GM21526 (cell line): ENCODE measurements around the gene BCL2L12.
"Not testable (repeated sequence)": the region's sequence is repeated elsewhere in the genome, so short reads cannot be mapped to it uniquely, and the experiment has no call there.

ENCODE experiments used
- ATAC-seq: cut with Tn5 transposase; IDR thresholded peaks from one replicate; pipeline ENCODE4 v1.9.1; 2021; ENCODE audit warnings: moderate library complexity; ENCODE audit not compliant: unreplicated experiment, low FRiP score

Gene BCL2L12

GRCh38 chr19:49701271-49701786 lies 35.6 kb downstream of the BCL2L12 start:
- ATAC-seq: no peak

GRCh38 chr19:49704888-49705642 lies 39.3 kb downstream of the BCL2L12 start:
- no peak for ATAC-seq

- ATAC-seq: no peak
These were observed 40.2 kb downstream of the BCL2L12 start for GRCh38 chr19:49705919-49706318.

DNA sequence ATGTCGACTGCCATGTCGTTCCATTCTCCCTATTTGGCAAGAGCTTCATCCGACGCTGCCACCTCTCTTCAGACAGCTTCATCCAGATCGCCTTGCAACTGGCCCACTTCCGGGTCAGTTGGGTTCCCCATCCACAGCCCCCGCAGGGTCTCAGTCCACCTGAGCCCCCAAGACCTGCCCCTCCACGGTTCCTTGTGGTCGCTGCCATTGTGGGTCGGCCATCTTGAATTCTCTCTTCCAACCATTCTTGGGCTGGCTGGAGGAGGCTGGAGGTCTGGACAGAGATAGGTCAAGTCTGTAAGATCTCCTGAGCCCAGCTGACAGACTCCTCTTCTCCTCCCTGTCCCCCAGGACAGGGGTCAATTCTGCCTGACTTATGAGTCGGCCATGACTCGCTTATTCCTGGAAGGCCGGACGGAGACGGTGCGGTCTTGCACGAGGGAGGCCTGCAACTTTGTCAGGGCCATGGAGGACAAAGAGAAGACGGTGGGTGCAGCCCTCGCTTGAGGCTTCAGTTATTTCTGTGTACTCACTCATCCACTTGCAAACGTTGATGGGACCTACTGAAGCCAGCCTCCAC lies 44.7 kb downstream of the BCL2L12 start:
- no peak for ATAC-seq

DNA sequence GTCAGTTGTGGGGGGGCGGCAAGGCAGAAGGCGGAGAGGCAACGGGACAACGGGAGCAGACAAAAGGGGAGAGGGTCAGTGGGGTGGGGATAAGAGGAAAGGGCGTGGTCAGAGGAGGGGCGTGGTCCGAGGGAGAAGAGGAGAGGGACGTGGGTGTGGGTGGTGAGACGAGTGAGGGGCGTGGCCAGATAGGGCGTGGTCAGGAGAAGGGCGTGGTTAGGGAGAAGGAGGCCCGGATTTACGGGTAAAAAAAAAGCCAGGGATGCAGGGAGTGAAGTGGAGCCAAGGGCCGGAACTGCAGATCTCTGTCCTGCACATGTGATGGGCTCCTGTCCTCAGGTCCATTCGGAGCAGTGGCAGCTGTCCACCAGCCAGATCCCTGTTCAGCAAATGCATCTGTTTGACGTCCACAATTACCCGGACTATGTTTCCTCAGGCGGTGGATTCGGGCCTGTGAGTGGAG lies 46.7 kb downstream of the BCL2L12 start:
- ATAC-seq: no peak

GRCh38 chr19:49713236-49713845 lies 47.6 kb downstream of the BCL2L12 start:
- ATAC-seq: no peak

- no peak for ATAC-seq
These were observed 50.4 kb downstream of the BCL2L12 start for GRCh38 chr19:49716154-49716553.

DNA sequence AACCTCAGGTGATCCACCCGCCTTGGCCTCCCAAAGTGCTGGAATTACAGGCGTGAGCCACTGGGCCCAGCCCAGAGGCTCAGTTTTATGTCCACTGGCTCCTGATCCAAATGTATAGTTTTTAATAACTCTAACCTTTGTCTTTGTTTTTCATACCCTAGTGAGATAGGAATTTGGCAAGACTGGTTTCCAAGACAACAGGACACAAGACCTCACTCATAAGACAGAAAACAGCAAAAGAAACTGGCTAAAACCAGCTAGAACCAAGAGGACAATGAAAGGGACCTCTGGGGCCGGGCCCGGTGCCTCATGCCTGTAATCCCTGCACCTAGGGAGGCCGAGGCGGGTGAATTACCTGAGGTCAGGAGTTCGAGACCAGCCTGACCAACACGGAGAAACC lies 52.8 kb downstream of the BCL2L12 start:
- no peak for ATAC-seq

- no peak for ATAC-seq
These were observed 53.3 kb downstream of the BCL2L12 start for GRCh38 chr19:49718991-49719390.

DNA sequence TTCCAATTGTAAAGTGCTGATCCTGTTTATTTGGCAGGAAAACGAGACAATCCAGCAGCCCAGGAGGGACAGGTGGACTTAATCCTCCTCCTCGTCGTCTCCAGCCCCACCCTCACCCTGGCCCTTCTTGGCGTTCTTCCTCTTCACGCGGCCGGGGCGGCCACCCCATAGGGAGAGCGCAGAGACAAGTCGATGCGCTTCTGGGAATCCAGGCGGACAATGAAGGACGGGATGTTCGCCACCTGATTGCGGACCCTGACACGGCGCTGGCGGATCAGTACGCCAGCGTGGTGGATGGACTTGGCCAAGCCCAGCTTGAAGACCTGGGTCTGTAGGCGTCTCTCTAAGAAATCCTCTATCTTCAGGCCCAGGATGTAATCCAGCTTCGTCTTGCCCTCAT lies 53.7 kb downstream of the BCL2L12 start:
- ATAC-seq: not testable (repeated sequence)
